ENCODE results near the gene KCNIP1. TPM values are rescaled to one million over a fixed set of nuclear protein-coding genes. Genes with fewer than 3 reads are reported as not detected.

Gene KCNIP1
- total and polyA plus RNA-seq, 2 of the 8 experiments (the other 6 are each of a cell fraction or from before 2014, with no cell fraction given), result 0.52 to 0.83 TPM

DNA sequence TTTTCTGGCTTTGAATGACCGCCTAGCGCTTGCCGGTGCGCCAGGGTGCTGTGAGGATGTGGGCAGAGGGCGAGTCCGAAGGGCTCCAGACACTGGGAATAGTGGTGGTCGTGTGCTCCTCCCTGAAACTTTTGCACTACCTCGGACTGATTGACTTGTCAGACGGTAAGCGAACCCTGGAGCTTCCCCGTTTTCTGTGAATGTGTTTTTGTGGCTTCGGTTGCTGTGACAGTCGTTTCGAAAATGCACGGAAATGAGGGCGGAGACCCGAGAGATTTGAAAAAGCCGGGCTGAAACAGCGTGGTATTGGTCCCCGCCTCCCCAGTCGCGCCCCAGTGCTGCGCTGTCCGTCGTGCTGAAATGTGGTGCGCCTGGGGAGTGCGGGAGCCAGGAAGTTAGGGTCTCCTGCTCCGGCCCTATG, 177.2 kb downstream of the KCNIP1 start:
- Histone ChIP-seq H4K20me1 (replicated peaks in 1 of 2; ENCODE audit: control insufficient read depth in 1 of 2, insufficient read depth in 2 of 2, low read length in 2 of 2) (no peaks in the 10 kb centered on the region), H3K4me2 (ENCODE audit: insufficient read depth in 1 of 2, low read depth in 2 of 2, low read length in 2 of 2) (peak overlapping the region; percentile 74 to 99), H3K27me3 (replicated peaks in 1 of 4; ENCODE audit: control insufficient read depth in 3 of 4, extremely low read depth in 1 of 4, insufficient read depth in 3 of 4, low read length in 3 of 4) (peaks cover 6 to 15% (median 11%) of the 10 kb centered on the region in 4 experiments), H3K23me2 (ENCODE audit: low read depth, low read length) (peaks cover 4% of the 10 kb centered on the region), H2AFZ (ENCODE audit: low read length) (no peak overlapping the region), H3K4ac (replicated peaks; ENCODE audit: insufficient read length, low read depth, low read length) (no peak overlapping the region), H4K91ac (replicated peaks; ENCODE audit: insufficient read length, low read length) (no peak overlapping the region), H3K36me3 (ENCODE audit: control insufficient read depth in 2 of 4, insufficient read depth in 4 of 4, low read length in 3 of 4) (no peaks in the 10 kb centered on the region), H3K9me3 (ENCODE audit: insufficient read depth in 2 of 2, low read depth in 1 of 2, low read length in 1 of 2) (no peaks in the 10 kb centered on the region), H3K79me2 (ENCODE audit: control insufficient read depth in 1 of 2, insufficient read depth in 2 of 2, low read length in 2 of 2) (no peaks in the 10 kb centered on the region), H2AK5ac (ENCODE audit: low read depth, low read length) (no peak overlapping the region), H2BK120ac (replicated peaks; ENCODE audit: low read depth, low read length) (no peak overlapping the region), H2BK20ac (ENCODE audit: low read length) (no peak overlapping the region), H2BK12ac (ENCODE audit: low read depth, low read length) (no peak overlapping the region), H2BK5ac (ENCODE audit: low read depth, low read length) (no peak overlapping the region), H3K79me1 (ENCODE audit: low read depth, low read length) (no peaks in the 10 kb centered on the region), H4K5ac (ENCODE audit: insufficient read length, low read depth, low read length) (no peak overlapping the region), H3K14ac (ENCODE audit: insufficient read length) (no peak overlapping the region), H3K56ac (replicated peaks; ENCODE audit: insufficient read length, low read depth, low read length) (no peak overlapping the region), H3K4me1 (replicated peaks in 1 of 4; ENCODE audit: control insufficient read depth in 3 of 4, insufficient read depth in 4 of 4, low read length in 3 of 4) (peaks cover 0 to 7% (median 2%) of the 10 kb centered on the region in 4 experiments; a peak in 2 of 7 replicates), H3K4me3 (ENCODE audit: extremely low read depth in 1 of 4, insufficient read depth in 2 of 4, low read depth in 3 of 4, low read length in 4 of 4) (peak overlapping the region; percentile 36 to 59 (median 57); a peak in 7 of 8 replicates), H4K8ac (ENCODE audit: extremely low read depth, insufficient read depth, low read length) (no peak overlapping the region), H3K9ac (replicated peaks in 1 of 4; ENCODE audit: extremely low read depth in 1 of 4, low read depth in 3 of 4, low read length in 3 of 4) (no peak overlapping the region), H3K23ac (ENCODE audit: insufficient read length) (no peak overlapping the region), H3K18ac (ENCODE audit: extremely low read depth, low read length) (no peak overlapping the region), H2BK15ac (ENCODE audit: low read length) (no peak overlapping the region), H3K27ac (ENCODE audit: low read depth, low read length) (no peak overlapping the region)
- FAIRE-seq (peak; percentile 86), DNase-seq (ENCODE audit: low read depth in 1 of 2, low spot score in 2 of 2) (peak in 1 of 2 experiments; percentile 88)
- POLR2A ChIA-PET (ENCODE audit: partially characterized antibody), result no interaction called here
- WGBS, 2 experiments (ENCODE audit: extremely low coverage in 1 of 2, insufficient coverage in 1 of 2, insufficient read length in 1 of 2, insufficient replicate concordance in 2 of 2, low coverage in 1 of 2, low lambda C conversion rate in 2 of 2, missing lambda C conversion rate in 1 of 2), result 5% methylated on average over 28 of the region's 28 CpGs; no CpG with 5 or more reads in 1 of the 2 experiments
- CTCF ChIA-PET (ENCODE audit: partially characterized antibody), result interaction anchor here (0.7 to 3.0 kb wide), 8 partner anchors 11 to 216 kb away, joined by 3 to 11 read pairs (median 3); no protein-coding TSS in a partner anchor
- TF ChIP-seq, protein P1, sequence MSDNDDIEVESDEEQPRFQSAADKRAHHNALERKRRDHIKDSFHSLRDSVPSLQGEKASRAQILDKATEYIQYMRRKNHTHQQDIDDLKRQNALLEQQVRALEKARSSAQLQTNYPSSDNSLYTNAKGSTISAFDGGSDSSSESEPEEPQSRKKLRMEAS (IDR thresholded peaks at IDR 0.05), result peak; percentile 92
- TF ChIP-seq BACH1 (IDR thresholded peaks at IDR 0.05; ENCODE audit: low read length) (no peak), SIN3A (conservative IDR thresholded peaks at IDR 0.05 in 1 of 2, IDR thresholded peaks at IDR 0.05 in 1 of 2; ENCODE audit: low read depth in 1 of 2, low read length in 2 of 2) (peak; percentile 99), TEAD4 (IDR thresholded peaks at IDR 0.05; ENCODE audit: low read depth, low read length) (0 out of 2 replicates have a peak, but pooled peaks have one; percentile 25), HDAC2 (IDR thresholded peaks at IDR 0.05; ENCODE audit: borderline replicate concordance in 1 of 2, low read depth in 2 of 2, low read length in 2 of 2) (peak; percentile 89 to 96; a peak in 3 of 4 replicates), RAD21 (IDR thresholded peaks at IDR 0.05 in 1 of 2, conservative IDR thresholded peaks at IDR 0.05 in 1 of 2; ENCODE audit: low read depth in 2 of 2, low read length in 2 of 2) (peak in 1 of 2 experiments; percentile 14; a peak in 1 of 4 replicates), CREB1 (IDR thresholded peaks at IDR 0.05) (peak; percentile 27), CBX8 (IDR thresholded peaks at IDR 0.05; ENCODE audit: borderline replicate concordance, low read depth, low read length) (no peak), MAFK (IDR thresholded peaks at IDR 0.05; ENCODE audit: low read depth, low read length) (no peak), SAP30 (IDR thresholded peaks at IDR 0.05; ENCODE audit: insufficient read depth, insufficient replicate concordance, low read length) (peak; percentile 97), TAF1 (IDR thresholded peaks at IDR 0.05; ENCODE audit: low read depth, low read length) (no peak)
- TF ChIP-seq, protein P2, sequence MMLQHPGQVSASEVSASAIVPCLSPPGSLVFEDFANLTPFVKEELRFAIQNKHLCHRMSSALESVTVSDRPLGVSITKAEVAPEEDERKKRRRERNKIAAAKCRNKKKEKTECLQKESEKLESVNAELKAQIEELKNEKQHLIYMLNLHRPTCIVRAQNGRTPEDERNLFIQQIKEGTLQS (IDR thresholded peaks at IDR 0.05; ENCODE audit: insufficient read depth, low read depth, low read length), result no peak

Measured in H1 (cell line).